Inflammatory macrophage treated with lipopolysaccharide for 4 hours (primary cell): Measurements from ENCODE around the gene CITED4.
A peak's percentile ranks its signal among the peaks of the same experiment; 100 is the strongest.

Experiments used
- DNase-seq: peaks from one replicate; pipeline ENCODE4 v3.0.0-alpha.2; 2020

The CITED4 gene

GRCh38 chr1:40831001-40831732, 31.0 kb downstream of the CITED4 start:
- no peak for DNase-seq

- no peak for DNase-seq
Measured at GRCh38 chr1:40830419-40830943, 31.7 kb downstream of the CITED4 start.

DNA sequence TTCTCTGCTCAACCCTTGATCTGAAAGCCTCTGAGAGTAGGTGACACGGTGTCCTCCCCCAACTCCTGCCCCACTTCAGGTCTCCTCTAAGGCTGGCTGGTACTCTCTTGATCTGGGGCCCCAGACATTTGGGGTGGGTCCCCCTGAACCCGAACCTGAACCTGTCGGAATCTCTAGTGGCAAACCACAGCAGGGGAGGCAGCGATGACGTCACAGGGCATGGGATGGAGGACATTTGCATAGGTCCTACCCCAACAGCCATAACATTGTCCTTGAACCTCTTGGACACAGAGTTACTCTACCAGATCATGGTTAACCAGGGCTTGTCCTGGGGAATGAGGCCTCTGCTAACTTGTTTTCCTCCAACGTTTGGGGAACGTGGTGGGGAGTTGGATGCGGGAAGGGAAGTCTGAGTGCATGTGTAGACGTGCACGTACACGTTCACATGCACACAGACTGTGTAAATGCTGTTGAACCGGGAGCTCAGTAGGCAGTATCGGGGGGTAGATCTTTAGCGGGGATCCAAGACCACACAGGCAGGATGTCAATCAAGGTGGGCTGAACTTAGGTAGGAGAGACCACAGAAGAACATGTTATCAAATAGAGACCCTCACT, 32.4 kb downstream of the CITED4 start:
- DNase-seq = no peak

GRCh38 chr1:40825996-40826395, 36.2 kb downstream of the CITED4 start:
- no peak for DNase-seq

DNA sequence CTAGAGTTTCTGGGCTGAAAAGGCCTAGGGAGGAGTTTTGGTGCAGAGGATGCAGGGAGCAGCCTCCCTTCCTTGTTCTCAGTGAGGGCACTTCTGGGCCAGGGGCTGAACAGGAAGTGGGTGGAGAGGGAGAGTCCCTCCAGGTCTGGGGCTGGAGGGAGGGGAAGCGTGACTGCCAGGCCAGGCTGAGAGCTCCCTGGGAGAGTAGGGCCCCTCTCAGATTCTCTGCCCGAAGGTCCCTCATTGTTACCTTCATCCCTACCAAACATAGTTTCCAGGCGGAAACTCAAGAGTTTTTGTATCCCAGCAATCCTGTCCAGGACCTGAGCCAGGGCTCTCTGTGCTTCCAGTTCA, 36.8 kb downstream of the CITED4 start:
- no peak for DNase-seq

DNA sequence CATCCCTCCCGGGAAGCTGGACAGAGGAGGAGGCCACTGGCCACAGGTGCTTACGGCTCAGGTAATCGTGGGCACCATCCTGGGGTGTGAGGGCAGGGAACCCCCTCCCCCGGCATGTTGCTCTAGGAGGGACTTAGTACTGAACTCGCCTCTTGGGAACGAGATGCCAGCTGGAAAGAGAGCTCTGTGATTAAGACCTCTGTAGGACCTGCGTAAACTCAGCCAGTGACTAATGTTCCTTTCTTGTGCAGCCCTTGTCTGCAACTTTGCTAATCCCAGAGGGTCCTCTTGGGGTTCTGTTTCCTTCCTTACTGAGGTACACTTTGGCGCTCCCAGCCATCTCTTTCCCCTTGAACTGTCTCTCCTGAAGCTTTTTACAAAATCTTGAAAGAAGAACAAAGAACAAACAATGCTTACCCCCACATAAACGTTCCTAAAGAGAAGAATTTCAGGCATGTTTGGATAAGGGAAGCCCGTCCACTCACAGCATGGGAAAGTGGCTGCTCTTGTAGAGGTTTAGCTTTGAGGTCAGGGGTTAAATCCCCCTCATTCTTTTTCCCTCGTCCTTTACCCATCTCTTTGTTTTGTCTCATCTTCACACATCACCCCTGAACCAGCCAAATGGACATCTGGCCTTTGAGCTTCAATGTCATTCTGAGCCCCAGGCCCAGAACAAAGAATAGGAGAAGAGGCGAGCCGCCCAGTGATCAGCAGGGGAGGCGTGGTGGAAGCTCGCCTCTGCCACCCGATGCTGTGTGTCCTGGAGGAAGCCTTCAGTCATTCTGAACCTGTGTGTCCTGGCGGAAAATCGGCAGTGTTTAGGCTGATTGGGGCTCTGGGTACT, 37.4 kb downstream of the CITED4 start:
- DNase-seq = no peak

DNA sequence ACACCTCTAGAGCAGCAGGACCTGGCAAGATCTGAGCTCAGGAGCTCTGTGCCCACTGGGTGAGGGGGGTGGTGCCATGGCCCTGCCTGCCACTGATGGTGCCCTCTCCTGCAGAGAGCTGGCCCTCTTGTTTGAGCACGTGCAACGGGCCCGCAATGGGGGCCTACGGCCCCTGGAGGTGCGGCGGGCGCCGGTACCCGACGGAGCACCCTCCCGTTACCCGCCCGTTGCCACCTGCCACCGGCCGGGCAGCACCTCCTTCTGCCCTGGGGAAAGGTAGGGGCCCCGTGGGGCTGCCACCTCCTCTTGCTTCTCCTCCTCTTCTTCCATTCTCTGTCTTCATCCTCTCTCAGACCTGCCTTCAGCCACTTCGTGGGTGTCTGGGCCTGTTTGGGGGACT, 38.2 kb downstream of the CITED4 start:
- DNase-seq = no peak

GRCh38 chr1:40823345-40823744, 38.8 kb downstream of the CITED4 start:
- no peak for DNase-seq

DNA sequence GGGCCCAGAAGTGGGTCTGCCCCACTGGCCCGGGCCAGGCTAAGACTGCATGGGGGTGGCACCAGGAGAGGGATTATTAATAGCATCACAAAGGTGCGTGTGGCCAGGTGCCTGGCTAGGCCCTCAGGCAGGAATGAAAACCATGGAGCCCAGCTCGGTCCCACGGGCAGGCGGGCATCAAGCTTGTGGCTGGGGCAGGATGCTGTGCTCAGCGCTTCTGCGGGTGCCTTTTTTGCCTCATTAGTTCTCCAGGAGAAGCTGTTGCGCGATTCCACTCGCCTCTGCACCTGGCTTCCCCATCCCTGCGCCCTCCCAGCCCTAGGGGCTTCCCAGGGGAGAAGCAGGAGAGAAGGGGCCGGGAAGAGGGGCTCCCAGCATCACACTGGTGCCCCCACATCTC, 39.3 kb downstream of the CITED4 start:
- no peak for DNase-seq

DNA sequence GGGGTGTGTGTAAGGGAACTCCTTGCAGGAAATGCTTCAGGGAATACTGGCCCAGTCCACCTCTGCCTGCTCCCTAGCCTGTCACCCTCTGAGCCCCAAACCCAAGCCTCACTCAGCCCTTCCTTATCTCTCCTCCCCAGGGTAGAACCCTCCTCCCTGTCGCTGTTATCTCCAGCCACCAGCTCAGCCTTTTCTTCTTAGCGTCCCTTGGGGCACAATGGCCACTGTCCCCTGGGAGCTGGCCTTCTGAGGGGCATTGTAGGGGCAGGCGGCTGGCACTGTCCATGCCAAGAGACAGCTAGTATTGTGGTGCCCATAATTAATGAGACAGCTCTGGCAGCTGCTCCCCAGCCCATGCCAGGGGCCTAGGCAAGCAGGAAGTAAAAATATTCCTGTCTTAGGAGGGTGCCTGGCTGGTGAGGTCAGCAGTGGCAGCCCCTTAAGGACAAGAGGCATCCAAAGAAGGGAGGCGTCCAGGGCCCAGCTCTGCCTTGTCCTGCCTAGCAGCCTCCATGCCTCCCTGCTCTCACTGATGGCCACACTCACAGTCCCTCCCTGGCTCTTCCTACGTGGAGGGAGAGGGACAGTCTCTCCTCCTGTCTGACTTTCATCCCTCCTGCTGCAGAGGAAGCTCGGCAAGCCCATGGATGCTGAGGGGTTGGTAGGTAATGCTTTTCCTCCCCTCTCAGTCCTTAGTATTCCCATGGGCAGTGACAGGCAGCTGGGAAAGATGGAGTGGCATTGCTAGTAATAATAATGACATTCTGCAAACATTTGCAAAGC, 41.1 kb downstream of the CITED4 start:
- DNase-seq = no peak

- no peak for DNase-seq
Measured at GRCh38 chr1:40820251-40820797, 41.8 kb downstream of the CITED4 start.

DNA sequence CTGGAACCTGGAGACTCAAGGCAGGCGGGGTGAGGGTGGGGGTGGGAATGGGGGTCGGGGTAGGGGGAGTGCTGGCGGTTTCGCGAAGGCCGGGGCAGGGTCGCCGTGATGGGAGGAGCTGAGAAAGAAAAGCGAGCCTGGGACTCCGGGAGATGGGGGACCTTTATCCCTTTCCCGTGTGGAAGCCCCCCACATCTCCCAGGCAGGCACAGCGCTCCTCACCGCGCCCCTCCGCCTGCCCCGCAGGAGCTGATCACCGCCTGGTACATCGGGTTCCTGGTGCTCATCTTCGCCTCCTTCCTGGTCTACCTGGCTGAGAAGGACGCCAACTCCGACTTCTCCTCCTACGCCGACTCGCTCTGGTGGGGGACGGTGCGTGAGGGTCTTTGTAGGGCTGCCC, 43.1 kb downstream of the CITED4 start:
- DNase-seq = no peak

DNA sequence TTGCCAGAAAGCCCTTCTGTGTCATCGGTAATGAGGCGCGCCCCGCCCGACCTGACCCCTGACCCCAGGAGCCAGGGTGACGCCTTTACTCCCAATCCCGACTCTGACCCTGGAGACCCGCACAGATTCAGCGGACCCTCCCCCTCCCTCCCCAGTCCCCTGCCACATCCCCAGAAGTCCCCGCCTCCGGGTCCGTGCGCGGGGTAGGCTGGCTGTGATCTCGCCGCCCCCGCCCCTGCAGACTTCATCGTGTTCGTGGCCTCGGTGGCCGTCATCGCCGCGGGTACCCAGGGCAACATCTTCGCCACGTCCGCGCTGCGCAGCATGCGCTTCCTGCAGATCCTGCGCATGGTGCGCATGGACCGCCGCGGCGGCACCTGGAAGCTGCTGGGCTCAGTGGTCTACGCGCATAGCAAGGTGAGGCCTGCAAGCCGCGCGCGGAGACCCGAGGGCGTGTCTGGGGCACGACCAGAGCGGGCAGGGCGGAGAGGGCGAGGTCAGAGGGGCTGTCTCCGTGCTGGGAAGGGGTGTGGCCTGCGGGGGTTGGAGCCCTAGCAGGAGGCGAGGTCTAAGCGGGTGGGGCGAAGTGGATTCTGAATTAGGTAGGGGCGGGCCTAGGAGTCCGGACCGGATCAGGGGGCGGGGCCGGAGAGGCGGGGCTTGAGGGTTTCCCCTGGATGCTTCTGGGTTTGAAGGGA, 43.8 kb downstream of the CITED4 start:
- DNase-seq = peak; percentile 63

GRCh38 chr1:40817791-40818263, 44.3 kb downstream of the CITED4 start:
- peak; percentile 22 for DNase-seq

DNA sequence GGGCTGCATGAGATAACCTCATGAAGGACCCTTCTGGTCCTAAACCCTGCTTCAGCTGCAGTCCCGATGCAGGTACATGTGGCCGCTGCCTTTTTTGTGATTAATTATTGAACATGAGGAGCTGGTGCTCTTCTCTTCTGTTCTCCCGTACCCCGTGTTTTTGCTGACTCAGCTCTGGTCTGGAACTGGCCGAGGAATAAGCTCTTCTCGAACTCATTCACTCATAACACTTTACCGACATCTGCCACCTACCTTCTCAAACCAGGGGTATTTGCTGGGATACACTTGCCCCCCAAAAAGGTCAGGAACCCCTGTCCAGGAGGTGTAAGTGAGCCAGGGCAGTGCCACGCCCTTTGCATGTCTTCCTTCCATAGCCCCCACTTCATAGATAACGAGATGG, 46.7 kb downstream of the CITED4 start:
- DNase-seq = no peak
